GM23248 (cell line): ENCODE measurements around the gene PRKD1. TPM values are rescaled to one million over a fixed set of nuclear protein-coding genes. Genes with fewer than 3 reads are reported as not detected.

Source experiments
- DNase-seq: peaks from one replicate; pipeline ENCODE4 v3.0.0-alpha.2; 2015
- H2AFZ ChIP-seq: fragments of 200-600 bp; sonication (generic); 2 replicates; pipeline ENCODE4 v1.6.1; 2016; ENCODE audit warnings: antibody characterized with exemption
- H3F3A ChIP-seq: fragments of 200-600 bp; sonication (generic); 2 replicates; pipeline ENCODE4 v1.6.1; 2016; ENCODE audit warnings: mild to moderate bottlenecking, antibody characterized with exemption, mixed run types; ENCODE audit not compliant: insufficient read depth
- H3K27ac ChIP-seq: fragments of 200-600 bp; sonication (generic); 2 replicates; pipeline ENCODE4 v1.5.1; 2016; ENCODE audit warnings: mild to moderate bottlenecking
- H3K27me3 ChIP-seq: fragments of 200-600 bp; sonication (generic); replicated peaks from 2 replicates; pipeline ENCODE4 v1.6.1; 2016; ENCODE audit warnings: mild to moderate bottlenecking; ENCODE audit not compliant: insufficient read depth
- H3K36me3 ChIP-seq: fragments of 200-600 bp; sonication (generic); 2 replicates; pipeline ENCODE4 v1.6.1; 2016; ENCODE audit warnings: low read depth, mild to moderate bottlenecking
- H3K4me1 ChIP-seq: fragments of 200-600 bp; sonication (generic); 2 replicates; pipeline ENCODE4 v1.6.1; 2016; ENCODE audit warnings: mild to moderate bottlenecking; ENCODE audit not compliant: insufficient read depth
- H3K4me2 ChIP-seq: fragments of 200-600 bp; sonication (generic); one replicate; pipeline ENCODE4 v1.6.1; 2016; ENCODE audit warnings: mild to moderate bottlenecking; ENCODE audit not compliant: unreplicated experiment
- H3K4me3 ChIP-seq: fragments of 200-600 bp; sonication (generic); 2 replicates; pipeline ENCODE4 v1.5.1; 2016; ENCODE audit warnings: mild to moderate bottlenecking
- H3K79me2 ChIP-seq: fragments of 200-600 bp; sonication (generic); 2 replicates; pipeline ENCODE4 v1.6.1; 2016; ENCODE audit warnings: mild to moderate bottlenecking; ENCODE audit not compliant: insufficient read depth
- H3K9ac ChIP-seq: fragments of 200-600 bp; sonication (generic); 2 replicates; pipeline ENCODE4 v1.6.1; 2016; ENCODE audit warnings: mild to moderate bottlenecking
- H3K9me2 ChIP-seq: fragments of 200-600 bp; sonication (generic); 2 replicates; pipeline ENCODE4 v1.6.1; 2016; ENCODE audit warnings: mixed run types, mild to moderate bottlenecking, moderate library complexity; ENCODE audit not compliant: insufficient read depth
- H3K9me3 ChIP-seq: fragments of 200-600 bp; sonication (generic); one replicate; pipeline ENCODE4 v1.6.1; 2017; ENCODE audit warnings: low read depth
- H4K20me1 ChIP-seq: fragments of 200-600 bp; sonication (generic); 2 replicates; pipeline ENCODE4 v1.6.0; 2016; ENCODE audit not compliant: insufficient read depth
- EZH2 ChIP-seq: fragments of 200-600 bp; sonication (generic); IDR thresholded peaks from 2 replicates; pipeline ENCODE4 v1.6.1; 2018; ENCODE audit warnings: antibody characterized with exemption, mild to moderate bottlenecking; ENCODE audit not compliant: insufficient read depth, poor library complexity, severe bottlenecking
- EZH2phosphoT487 ChIP-seq: fragments of 200-600 bp; sonication (generic); IDR thresholded peaks from 2 replicates; pipeline ENCODE4 v1.6.1; 2018; ENCODE audit warnings: antibody characterized with exemption, moderate library complexity, mild to moderate bottlenecking, low read depth; ENCODE audit not compliant: insufficient read depth
- WGBS, 2 experiments: methylation state at CpG; one replicate each; pipeline ENCODE4 v1.1.6; 2015 to 2017; ENCODE audit warnings: low lambda C conversion rate in 2 of 2, low coverage in 1 of 2; ENCODE audit errors: missing lambda C conversion rate in 2 of 2; 5-methylcytosine and 5-hydroxymethylcytosine counted together
- in situ Hi-C: fragments of 300-500 bp; cut with MboI; formaldehyde crosslinking; loops from 2 replicates; pipeline ENCODE4 v1.15.0; 2020
- polyA plus RNA-seq: library from polyadenylated mRNA; unstranded; fragments of >200 nt; fragmentation: Nextera tagmentation; extraction: Ambion mirVana; gene quantifications from 2 replicates; pipeline ENCODE4 v1.2.1, GENCODE V29; 2016
- total RNA-seq: library from RNA; depleted of rRNA; stranded (reverse); fragments of >200 nt; shearing (Covaris generic); gene quantifications from 2 replicates; pipeline ENCODE4 v1.2.3, GENCODE V29; 2014

Gene PRKD1
- total and polyA plus RNA-seq, 2 experiments from 2014 or later, result 24.2 to 30.7 TPM

DNA sequence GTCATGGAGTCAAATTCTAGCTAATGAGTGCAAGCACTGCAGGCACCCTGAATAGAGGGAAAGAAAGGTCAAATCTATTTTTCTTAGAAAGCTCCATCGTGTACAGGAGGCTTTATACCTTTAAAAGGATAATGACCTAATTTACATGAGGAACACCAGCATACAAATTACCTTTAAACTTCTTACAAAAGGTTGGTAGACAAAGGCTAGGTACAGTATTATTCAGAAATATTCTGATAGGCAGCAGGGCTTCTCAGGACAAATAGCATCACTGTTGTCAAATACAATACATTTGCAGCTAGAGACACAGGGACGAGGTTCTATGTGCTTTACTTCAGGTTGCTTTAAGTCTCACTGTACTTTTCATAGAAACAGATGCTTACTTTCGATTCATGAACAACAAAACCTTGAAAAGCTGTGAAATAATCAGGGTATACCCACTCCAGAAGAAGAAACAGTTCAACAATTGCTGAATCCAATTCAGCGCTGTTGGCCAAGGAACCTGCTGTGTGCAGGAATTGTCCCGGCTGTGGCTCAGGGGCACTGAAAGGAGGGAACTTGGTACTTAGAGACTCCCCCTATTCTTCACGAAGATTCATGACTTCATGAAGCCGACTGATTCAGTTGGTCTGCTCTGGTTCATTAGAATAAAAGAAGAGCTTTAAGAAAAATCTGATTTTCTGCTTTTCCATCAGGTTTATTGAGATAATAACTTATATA is 252.9 kb downstream of the PRKD1 start:
- Histone ChIP-seq H3K4me1 (peaks cover 11% of the 10 kb centered on the region; the same call in 1 of the 2 replicates), H3K9me2 (no peaks in the 10 kb centered on the region), H3K79me2 (no peaks in the 10 kb centered on the region; the same call in 1 of the 2 replicates), H3K27ac (no peak overlapping the region), H4K20me1 (no peaks in the 10 kb centered on the region), H3K9ac (no peak overlapping the region), H3K4me3 (no peak overlapping the region), H3F3A (peaks cover 4% of the 10 kb centered on the region; the same call in 1 of the 2 replicates), H3K4me2 (no peak overlapping the region), H2AFZ (no peak overlapping the region), H3K36me3 (no peaks in the 10 kb centered on the region), H3K9me3 (no peaks in the 10 kb centered on the region), H3K27me3 (no peaks in the 10 kb centered on the region)
- TF ChIP-seq EZH2phosphoT487 (no peak), EZH2 (no peak)
- WGBS, 2 experiments, result 93 to 94% methylated on average over 7 of the region's 7 CpGs
- DNase-seq, result no peak
- in situ Hi-C loops, result no loop called here

DNA sequence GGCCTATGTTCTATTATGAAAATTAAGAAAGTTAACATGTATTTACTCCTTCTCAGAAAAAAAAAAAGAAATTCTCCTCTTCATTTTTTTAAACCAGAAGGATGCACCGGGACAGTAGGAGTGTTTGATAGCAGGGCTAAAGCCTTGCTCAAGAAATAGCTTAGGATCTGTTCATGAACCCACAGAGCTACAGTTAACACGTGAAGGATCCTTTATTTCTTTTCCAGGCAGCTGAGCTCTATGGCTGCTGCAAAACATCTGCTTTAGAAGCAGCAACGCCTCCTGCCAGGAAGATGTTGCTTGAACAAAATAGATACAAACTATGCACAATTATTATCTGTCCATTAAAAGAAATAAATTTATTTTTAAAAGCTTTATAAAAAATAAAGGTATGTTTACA is 254.8 kb downstream of the PRKD1 start:
- Histone ChIP-seq H3K4me3 (no peak overlapping the region), H2AFZ (no peak overlapping the region), H3K9ac (no peak overlapping the region), H3K36me3 (no peaks in the 10 kb centered on the region), H3K79me2 (peaks cover 4% of the 10 kb centered on the region; the same call in 1 of the 2 replicates), H4K20me1 (no peaks in the 10 kb centered on the region), H3K9me3 (no peaks in the 10 kb centered on the region), H3K4me2 (no peak overlapping the region), H3K27ac (no peak overlapping the region), H3F3A (peaks cover 4% of the 10 kb centered on the region; the same call in 1 of the 2 replicates), H3K4me1 (peaks cover 11% of the 10 kb centered on the region; the same call in 1 of the 2 replicates), H3K9me2 (no peaks in the 10 kb centered on the region), H3K27me3 (no peaks in the 10 kb centered on the region)
- no peak for DNase-seq
- 19 to 26% methylated on average over 3 of the region's 3 CpGs for WGBS, 2 experiments
- TF ChIP-seq EZH2phosphoT487 (no peak), EZH2 (no peak)
- in situ Hi-C loops, result no loop called here

DNA sequence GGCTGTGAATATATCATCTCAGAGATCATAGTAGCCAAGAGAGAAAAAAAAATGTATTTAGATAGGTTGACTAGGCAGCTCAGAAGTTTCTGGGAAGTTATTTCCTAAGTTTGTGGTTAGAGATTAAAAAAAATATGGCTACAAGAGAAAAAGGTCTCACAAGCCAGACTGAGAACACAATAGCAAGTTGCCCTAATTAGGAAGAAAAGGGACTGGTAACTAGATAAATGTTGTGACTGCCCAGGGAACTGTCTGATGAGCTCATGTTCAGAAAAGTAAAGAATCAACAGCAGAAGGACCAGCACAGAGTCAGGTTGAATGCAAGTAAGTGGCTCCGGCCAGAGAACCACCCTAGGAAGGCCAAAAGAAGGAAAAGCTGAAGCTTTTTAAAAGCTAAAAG is 256.6 kb downstream of the PRKD1 start:
- peak; percentile 48 for DNase-seq
- peak overlapping the region; percentile 47 for H3K27ac ChIP-seq

DNA sequence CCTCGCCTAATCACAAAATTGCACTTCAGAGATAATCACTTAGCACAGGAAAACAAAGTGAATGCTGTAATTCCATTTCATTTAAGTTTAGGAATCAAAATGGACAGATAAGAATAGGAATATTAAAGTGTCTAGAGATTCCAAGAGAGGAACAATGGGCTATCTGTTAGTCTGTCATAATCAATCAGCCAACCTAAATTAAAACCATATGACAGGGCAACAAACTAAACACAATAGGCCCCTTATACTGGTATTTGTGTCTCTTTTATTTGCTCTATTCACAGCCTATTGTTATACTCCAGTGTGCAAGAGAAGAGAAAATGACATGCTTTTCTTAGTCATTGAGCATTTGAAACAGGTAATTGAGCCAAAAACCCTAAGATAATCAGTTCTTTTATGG is 259.4 kb downstream of the PRKD1 start:
- Histone ChIP-seq H3K27me3 (no peaks in the 10 kb centered on the region), H3K27ac (no peak overlapping the region), H4K20me1 (no peaks in the 10 kb centered on the region), H3K9ac (no peak overlapping the region), H3K9me3 (no peaks in the 10 kb centered on the region), H3K9me2 (no peaks in the 10 kb centered on the region), H3K4me3 (no peak overlapping the region), H3F3A (peaks cover 4% of the 10 kb centered on the region; the same call in 1 of the 2 replicates), H2AFZ (no peak overlapping the region), H3K4me1 (peaks cover 11% of the 10 kb centered on the region; the same call in 1 of the 2 replicates), H3K36me3 (peaks cover 16% of the 10 kb centered on the region; the same call in 1 of the 2 replicates), H3K4me2 (no peak overlapping the region), H3K79me2 (0 out of 2 replicates have a peak, but pooled peaks cover 4% of the 10 kb centered on the region)
- in situ Hi-C loops, result no loop called here
- WGBS, 2 experiments, result 95 to 100% methylated on average over 1 of the region's 1 CpG
- no peak for DNase-seq
- TF ChIP-seq EZH2phosphoT487 (no peak), EZH2 (no peak)

More for the DNA sequence above, 256.6 kb downstream of the PRKD1 start:
- H3F3A ChIP-seq, result peaks cover 4% of the 10 kb centered on the region; the same call in 1 of the 2 replicates
- peak overlapping the region; percentile 40; the same call in 1 of the 2 replicates for H3K9ac ChIP-seq
- H3K9me2 ChIP-seq, result no peaks in the 10 kb centered on the region
- TF ChIP-seq EZH2phosphoT487 (no peak), EZH2 (no peak)
- H3K4me2 ChIP-seq, result peak overlapping the region; percentile 38
- peak overlapping the region; percentile 27 for H2AFZ ChIP-seq
- peaks cover 11% of the 10 kb centered on the region; the same call in 1 of the 2 replicates for H3K4me1 ChIP-seq
- no peaks in the 10 kb centered on the region for H3K27me3 ChIP-seq
- no peaks in the 10 kb centered on the region for H4K20me1 ChIP-seq
- WGBS, 2 experiments, result 9 to 18% methylated on average over 1 of the region's 1 CpG
- H3K36me3 ChIP-seq, result no peaks in the 10 kb centered on the region
- H3K9me3 ChIP-seq, result no peaks in the 10 kb centered on the region
- H3K79me2 ChIP-seq, result 0 out of 2 replicates have a peak, but pooled peaks cover 4% of the 10 kb centered on the region
- in situ Hi-C loops, result no loop called here
- no peak overlapping the region for H3K4me3 ChIP-seq
